ENCODE measurements around the gene APBA1. TPM values are rescaled to one million over a fixed set of nuclear protein-coding genes. Genes with fewer than 3 reads are reported as not detected.

Gene APBA1
- total RNA-seq, 1 experiment from 2014 or later: 1.8 TPM

DNA sequence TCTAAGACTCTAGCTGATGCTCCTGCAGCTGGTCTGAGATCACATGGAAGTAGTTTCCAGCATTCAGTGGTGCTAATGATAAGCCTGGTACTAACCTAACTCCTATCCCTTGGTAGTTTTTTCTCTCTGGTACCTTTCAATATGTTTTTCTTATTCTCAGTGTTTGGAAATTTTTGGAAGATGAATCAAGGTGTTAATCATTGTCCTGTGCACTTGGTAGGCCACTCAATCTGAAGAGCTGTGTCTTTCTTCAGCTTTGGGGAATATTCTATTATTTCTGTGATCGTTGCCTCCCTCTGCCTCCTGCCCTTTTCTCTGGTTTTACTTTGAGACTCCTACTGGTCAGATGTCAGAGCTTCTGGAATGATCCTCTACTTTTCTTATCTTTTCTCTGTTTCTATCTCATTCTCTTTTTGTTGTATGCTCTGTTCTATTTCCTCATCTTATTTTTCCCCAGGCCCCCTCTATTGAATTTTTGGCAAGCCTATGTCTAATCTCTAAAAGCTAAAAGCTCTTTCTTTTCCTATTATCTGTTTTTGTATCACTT is 136.8 kb downstream of the APBA1 start:
- H3K23ac ChIP-seq (ENCODE audit: insufficient read length, low read depth, low read length): no peak overlapping the region
- no peaks in the 10 kb centered on the region for H3K79me2 ChIP-seq (ENCODE audit: insufficient read depth, low read length)
- no peaks in the 10 kb centered on the region; the same call in 1 of the 2 replicates for H3K27me3 Mint-ChIP-seq (ENCODE audit: low read depth)
- H3K4ac ChIP-seq (ENCODE audit: low read depth, low read length): no peak overlapping the region
- no peak overlapping the region for H2BK120ac ChIP-seq (ENCODE audit: low read depth, low read length, poor library complexity, severe bottlenecking)
- H2BK12ac ChIP-seq (ENCODE audit: insufficient read length, low read depth, low read length): no peak overlapping the region
- DNase-seq: no peak
- TF ChIP-seq, protein P1, sequence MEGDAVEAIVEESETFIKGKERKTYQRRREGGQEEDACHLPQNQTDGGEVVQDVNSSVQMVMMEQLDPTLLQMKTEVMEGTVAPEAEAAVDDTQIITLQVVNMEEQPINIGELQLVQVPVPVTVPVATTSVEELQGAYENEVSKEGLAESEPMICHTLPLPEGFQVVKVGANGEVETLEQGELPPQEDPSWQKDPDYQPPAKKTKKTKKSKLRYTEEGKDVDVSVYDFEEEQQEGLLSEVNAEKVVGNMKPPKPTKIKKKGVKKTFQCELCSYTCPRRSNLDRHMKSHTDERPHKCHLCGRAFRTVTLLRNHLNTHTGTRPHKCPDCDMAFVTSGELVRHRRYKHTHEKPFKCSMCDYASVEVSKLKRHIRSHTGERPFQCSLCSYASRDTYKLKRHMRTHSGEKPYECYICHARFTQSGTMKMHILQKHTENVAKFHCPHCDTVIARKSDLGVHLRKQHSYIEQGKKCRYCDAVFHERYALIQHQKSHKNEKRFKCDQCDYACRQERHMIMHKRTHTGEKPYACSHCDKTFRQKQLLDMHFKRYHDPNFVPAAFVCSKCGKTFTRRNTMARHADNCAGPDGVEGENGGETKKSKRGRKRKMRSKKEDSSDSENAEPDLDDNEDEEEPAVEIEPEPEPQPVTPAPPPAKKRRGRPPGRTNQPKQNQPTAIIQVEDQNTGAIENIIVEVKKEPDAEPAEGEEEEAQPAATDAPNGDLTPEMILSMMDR (conservative IDR thresholded peaks at IDR 0.05): peak; percentile 37; the same call in 2 of the 3 replicates
- no peaks in the 10 kb centered on the region for H3K36me3 Mint-ChIP-seq (ENCODE audit: insufficient read depth in 1 of 3, low read depth in 3 of 3)
- H3K9me3 Mint-ChIP-seq: no peaks in the 10 kb centered on the region; a peak in 1 of 5 replicates
- no peak overlapping the region for H2AFZ ChIP-seq (ENCODE audit: low read length)
- H3K79me1 ChIP-seq (ENCODE audit: insufficient read depth, low read depth, low read length, poor library complexity, severe bottlenecking): no peaks in the 10 kb centered on the region
- H3K27ac Mint-ChIP-seq: no peak overlapping the region
- H3K23me2 ChIP-seq (ENCODE audit: insufficient read length, low read depth, low read length, poor library complexity, severe bottlenecking): no peaks in the 10 kb centered on the region
- no peaks in the 10 kb centered on the region for H3K27me3 ChIP-seq (ENCODE audit: insufficient read depth, low read length)
- H3K56ac ChIP-seq (ENCODE audit: insufficient read length, low read depth, low read length): no peak overlapping the region
- no peaks in the 10 kb centered on the region for H3K4me1 ChIP-seq (ENCODE audit: insufficient read depth, low read length)
- H3K4me2 ChIP-seq (ENCODE audit: insufficient read depth, insufficient read length, low read length): no peak overlapping the region
- H3K9ac ChIP-seq (ENCODE audit: extremely low read depth, insufficient read length, low read length): no peak overlapping the region
- 0 out of 4 replicates have a peak, but pooled peaks cover 0 to 2% of the 10 kb centered on the region in 2 experiments for H3K4me1 Mint-ChIP-seq
- no peak overlapping the region for H4K91ac ChIP-seq (ENCODE audit: insufficient read length, low read depth, low read length)
- no peak overlapping the region for H2BK20ac ChIP-seq (ENCODE audit: low read depth, low read length, poor library complexity, severe bottlenecking)
- H3K18ac ChIP-seq (ENCODE audit: insufficient read length, low read depth, low read length): no peak overlapping the region
- H3K4me3 Mint-ChIP-seq: no peak overlapping the region
- no peak overlapping the region for H3K14ac ChIP-seq (ENCODE audit: insufficient read depth, low read length)
- no peak overlapping the region for H4K8ac ChIP-seq (replicated peaks; ENCODE audit: insufficient read length, low read depth, low read length)
- no peaks in the 10 kb centered on the region for H3K9me3 ChIP-seq (ENCODE audit: control insufficient read depth, low read depth, low read length)
- no peak overlapping the region for H2BK5ac ChIP-seq (ENCODE audit: insufficient read length, low read length)
- no peak overlapping the region for H2AK5ac ChIP-seq (ENCODE audit: insufficient read length, low read length)
- no peaks in the 10 kb centered on the region for H4K20me1 ChIP-seq (ENCODE audit: control insufficient read depth, insufficient read depth, insufficient read length)
- H4K5ac ChIP-seq (ENCODE audit: insufficient read length, low read depth, low read length): no peak overlapping the region
- no peak overlapping the region for H3K27ac ChIP-seq (ENCODE audit: insufficient read length, low read depth, low read length)
- WGBS (ENCODE audit: extremely low coverage, insufficient read length, low lambda C conversion rate): no CpG with 5 or more reads among the region's 1 CpG
- H2BK15ac ChIP-seq (ENCODE audit: low read depth, low read length): no peak overlapping the region
- H3T11ph ChIP-seq (ENCODE audit: low read length): no peak overlapping the region

Data from H9 (cell line).